HepG2 (cell line): ENCODE data around the gene IFT88. TPM values are rescaled to one million over a fixed set of nuclear protein-coding genes. Genes with fewer than 3 reads are reported as not detected.

Experiments
- ATAC-seq: fragments of 200-7000 bp; cut with Tn5 transposase; 3 replicates; pipeline ENCODE4 v1.9.1; 2020; ENCODE audit warnings: mild to moderate bottlenecking, moderate library complexity
- BruUV-seq: library from RNA; stranded (reverse); fragments of 400-500 nt; replicated peaks from 2 replicates; lab custom pipeline; 2021; lab: Mats Ljungman, UMichigan
- CTCF ChIA-PET: fragments of 300-600 bp; formaldehyde crosslinking; extraction: SDS; loops from one replicate; lab custom pipeline; 2021; ENCODE audit warnings: low total read pairs, inconsistent platforms, low intra/inter-chr PET ratio; lab: Yijun Ruan, JAX
- POLR2A ChIA-PET: fragments of 350-600 bp; sonication (Branson Sonifier 250); formaldehyde crosslinking; loops from one replicate; lab custom pipeline; 2020; ENCODE audit warnings: antibody characterized with exemption, inconsistent platforms; lab: Yijun Ruan, JAX
- DNase-seq: peaks from one replicate; pipeline ENCODE4 v3.0.0-alpha.2; 2015; ENCODE audit warnings: low spot score
- FAIRE-seq: peaks from 3 replicates; lab custom pipeline; 2011; peaks lifted over from hg19 to GRCh38; lab: Jason Lieb, UNC
- H2AFZ ChIP-seq: one replicate; pipeline ENCODE4 v1.6.1; 2011; ENCODE audit warnings: low read length, inconsistent platforms
- H3K27ac ChIP-seq: fragments of 300-600 bp; 3 replicates; pipeline ENCODE4 v1.8.0; 2011; ENCODE audit warnings: mixed run types, mild to moderate bottlenecking, mixed read lengths, low read length, inconsistent platforms; ENCODE audit not compliant: insufficient read depth; ENCODE audit errors: extremely low read length
- H3K27me3 ChIP-seq, 2 experiments: fragments of 200-600 bp in 1 of 2; 2 replicates in 1 of 2; 3 replicates in 1 of 2; pipeline versions ENCODE4 v1.6.0 to v1.8.0; 2011; ENCODE audit warnings: low read length in 2 of 2, mild to moderate bottlenecking in 2 of 2, moderate library complexity in 2 of 2, inconsistent platforms in 1 of 2; ENCODE audit not compliant: insufficient read depth in 2 of 2, control insufficient read depth in 1 of 2
- H3K36me3 ChIP-seq, 2 experiments: fragments of 200-600 bp in 1 of 2; replicated peaks in 1 of 2; 2 replicates in 1 of 2; 3 replicates in 1 of 2; pipeline versions ENCODE4 v1.5.1 to v1.8.0; 2011; ENCODE audit warnings: low read length in 2 of 2, inconsistent platforms in 1 of 2; ENCODE audit not compliant: insufficient read depth in 2 of 2, control insufficient read depth in 1 of 2
- H3K4me1 ChIP-seq: 2 replicates; pipeline ENCODE4 v1.5.1; 2012; ENCODE audit warnings: low read length, inconsistent platforms; ENCODE audit not compliant: insufficient read depth
- H3K4me2 ChIP-seq: 2 replicates; pipeline ENCODE4 v1.6.0; 2011; ENCODE audit warnings: low read depth, low read length, inconsistent platforms
- H3K4me3 ChIP-seq, 3 experiments: fragments of 200-600 bp in 1 of 3; sonication (generic), shearing (Covaris generic) in 1 of 3; replicated peaks in 1 of 3; 2 replicates each; pipeline ENCODE4 v1.5.1; 2011 to 2016; ENCODE audit warnings: low read length in 3 of 3, inconsistent platforms in 2 of 3, low read depth in 2 of 3, mild to moderate bottlenecking in 2 of 3, control low read depth in 1 of 3, mixed read lengths in 1 of 3; ENCODE audit not compliant: insufficient read depth in 1 of 3
- H3K79me2 ChIP-seq: one replicate; pipeline ENCODE4 v1.6.1; 2011; ENCODE audit warnings: low read length, inconsistent platforms; ENCODE audit not compliant: insufficient read depth
- H3K9ac ChIP-seq: 2 replicates; pipeline ENCODE4 v1.6.0; 2011; ENCODE audit warnings: mild to moderate bottlenecking, low read depth, low read length, inconsistent platforms; ENCODE audit not compliant: insufficient read depth
- H3K9me3 ChIP-seq: 2 replicates; pipeline ENCODE4 v1.5.1; 2012; ENCODE audit warnings: mild to moderate bottlenecking, low read length
- H4K20me1 ChIP-seq: 2 replicates; pipeline ENCODE4 v1.6.0; 2011; ENCODE audit warnings: inconsistent platforms, mild to moderate bottlenecking, low read length, moderate library complexity; ENCODE audit not compliant: insufficient read depth
- FOXA1 ChIP-seq, 2 experiments: fragments of 450-650 bp in 1 of 2; sonication (generic) in 1 of 2; formaldehyde crosslinking in 1 of 2; IDR thresholded peaks; 2 replicates each; pipeline versions ENCODE4 v1.4.0 to v1.6.1; 2016 to 2020; ENCODE audit warnings: missing genetic modification reagents in 1 of 2
- HDAC2 ChIP-seq: sonication (generic); formaldehyde crosslinking; IDR thresholded peaks from 2 replicates; pipeline ENCODE4 v1.4.0; 2020; ENCODE audit warnings: missing genetic modification reagents
- HOXA3 ChIP-seq: sonication (generic); formaldehyde crosslinking; IDR thresholded peaks from 2 replicates; pipeline ENCODE4 v1.5.0; 2020; ENCODE audit warnings: missing genetic modification reagents
- KMT2A ChIP-seq: sonication (generic); formaldehyde crosslinking; IDR thresholded peaks from 2 replicates; pipeline ENCODE4 v1.4.0; 2020; ENCODE audit warnings: missing genetic modification reagents
- MAX ChIP-seq: IDR thresholded peaks from 2 replicates; pipeline ENCODE4 v1.6.1; 2012; ENCODE audit warnings: inconsistent platforms
- MBD4 ChIP-seq: IDR thresholded peaks from 2 replicates; pipeline ENCODE4 v1.6.1; 2012; ENCODE audit warnings: low read length, inconsistent platforms, borderline replicate concordance
- MYC ChIP-seq: sonication (generic); formaldehyde crosslinking; IDR thresholded peaks from 2 replicates; pipeline ENCODE4 v1.9.0; 2021; ENCODE audit warnings: missing genetic modification reagents, borderline replicate concordance
- NCOA2 ChIP-seq: sonication (generic); formaldehyde crosslinking; IDR thresholded peaks from 2 replicates; pipeline ENCODE4 v1.8.0; 2022; ENCODE audit warnings: inconsistent platforms
- RBAK ChIP-seq: sonication (generic); formaldehyde crosslinking; IDR thresholded peaks from 2 replicates; pipeline ENCODE4 v1.5.1; 2020; ENCODE audit warnings: mild to moderate bottlenecking, missing genetic modification reagents
- SALL1 ChIP-seq: sonication (generic); formaldehyde crosslinking; IDR thresholded peaks from 2 replicates; pipeline ENCODE4 v1.8.0; 2022; ENCODE audit warnings: mild to moderate bottlenecking, missing genetic modification reagents
- SRF ChIP-seq: IDR thresholded peaks from 2 replicates; pipeline ENCODE4 v1.6.1; 2011; ENCODE audit warnings: mild to moderate bottlenecking, low read depth, low read length, moderate library complexity
- TFE3 ChIP-seq: IDR thresholded peaks from 2 replicates; pipeline ENCODE4 v1.6.1; 2016
- ZMYM2 ChIP-seq: sonication (generic); formaldehyde crosslinking; IDR thresholded peaks from 2 replicates; pipeline ENCODE4 v1.8.0; 2022; ENCODE audit warnings: mild to moderate bottlenecking, missing genetic modification reagents
- ZNF430 ChIP-seq: sonication (generic); formaldehyde crosslinking; IDR thresholded peaks from 2 replicates; pipeline ENCODE4 v1.9.0; 2021; ENCODE audit warnings: mild to moderate bottlenecking, missing genetic modification reagents
- ZNF776 ChIP-seq: sonication (generic); formaldehyde crosslinking; IDR thresholded peaks from 2 replicates; pipeline ENCODE4 v1.4.0; 2020; ENCODE audit warnings: mild to moderate bottlenecking, missing genetic modification reagents
- WGBS: methylation state at CpG from one replicate; pipeline ENCODE4 v1.1.6; 2017; ENCODE audit warnings: low lambda C conversion rate; 5-methylcytosine and 5-hydroxymethylcytosine counted together
- in situ Hi-C: cut with HindIII; loops from 2 replicates; pipeline ENCODE4 v1.10.0; 2017; ENCODE audit warnings: low pct_unique_long_range_greater_than_20kb; ENCODE audit not compliant: extremely low pct_ligation_motif_present
- intact Hi-C: fragments of 100-400 bp; cut with micrococcal nuclease; formaldehyde crosslinking; loops from one replicate; pipeline ENCODE4 v1.10.0; 2022; ENCODE audit not compliant: unreplicated experiment
- polyA plus RNA-seq, 8 experiments: library from polyadenylated mRNA; depleted of rRNA in 3 of 8; stranded (reverse) in 7 of 8; unstranded in 1 of 8; fragments of >200 nt; fragmentation: Illumina TruSeq in 4 of 8; extraction: Trizol in 4 of 8; gene quantifications; 2 replicates each; pipeline versions ENCODE4 v1.2.1 to v1.2.3, GENCODE V29; 2011 to 2016; ENCODE audit warnings: low read depth in 4 of 8, missing spikeins in 1 of 8, mixed read lengths in 1 of 8; ENCODE audit not compliant: insufficient read depth in 1 of 8
- total RNA-seq, 5 experiments: library from RNA; depleted of rRNA; stranded (reverse); fragments of >200 nt; fragmentation: Illumina TruSeq; extraction: Trizol; gene quantifications; 2 replicates each; pipeline ENCODE4 v1.2.3, GENCODE V29; 2016; ENCODE audit warnings: low read depth in 1 of 5
- TF ChIP-seq, protein P1 (sequence below): sonication (generic); formaldehyde crosslinking; IDR thresholded peaks from 2 replicates; pipeline ENCODE4 v1.4.0; 2020; ENCODE audit warnings: missing genetic modification reagents
- TF ChIP-seq, protein P2 (sequence below): IDR thresholded peaks from 2 replicates; pipeline ENCODE4 v1.6.1; 2018; ENCODE audit warnings: missing genetic modification reagents
- TF ChIP-seq, protein P3 (sequence below): IDR thresholded peaks from 2 replicates; pipeline ENCODE4 v1.6.1; 2016; ENCODE audit warnings: missing genetic modification reagents, missing compliant biosample characterization

The IFT88 gene
- total and polyA plus RNA-seq, 2 of the 13 experiments (the other 11 are each of a cell fraction or from before 2014, with no cell fraction given), result 8.4 to 19.9 TPM

- TF ChIP-seq, protein P1, sequence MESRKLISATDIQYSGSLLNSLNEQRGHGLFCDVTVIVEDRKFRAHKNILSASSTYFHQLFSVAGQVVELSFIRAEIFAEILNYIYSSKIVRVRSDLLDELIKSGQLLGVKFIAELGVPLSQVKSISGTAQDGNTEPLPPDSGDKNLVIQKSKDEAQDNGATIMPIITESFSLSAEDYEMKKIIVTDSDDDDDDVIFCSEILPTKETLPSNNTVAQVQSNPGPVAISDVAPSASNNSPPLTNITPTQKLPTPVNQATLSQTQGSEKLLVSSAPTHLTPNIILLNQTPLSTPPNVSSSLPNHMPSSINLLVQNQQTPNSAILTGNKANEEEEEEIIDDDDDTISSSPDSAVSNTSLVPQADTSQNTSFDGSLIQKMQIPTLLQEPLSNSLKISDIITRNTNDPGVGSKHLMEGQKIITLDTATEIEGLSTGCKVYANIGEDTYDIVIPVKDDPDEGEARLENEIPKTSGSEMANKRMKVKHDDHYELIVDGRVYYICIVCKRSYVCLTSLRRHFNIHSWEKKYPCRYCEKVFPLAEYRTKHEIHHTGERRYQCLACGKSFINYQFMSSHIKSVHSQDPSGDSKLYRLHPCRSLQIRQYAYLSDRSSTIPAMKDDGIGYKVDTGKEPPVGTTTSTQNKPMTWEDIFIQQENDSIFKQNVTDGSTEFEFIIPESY (CRISPR knock-in tag), result peak; percentile 86
- no peak for TF ChIP-seq RBAK (CRISPR knock-in tag)
- no peak for TF ChIP-seq ZMYM2 (CRISPR knock-in tag)
These were observed 16.2 kb upstream of the IFT88 start (continued) for GRCh38 chr13:20550799-20551198.

DNA sequence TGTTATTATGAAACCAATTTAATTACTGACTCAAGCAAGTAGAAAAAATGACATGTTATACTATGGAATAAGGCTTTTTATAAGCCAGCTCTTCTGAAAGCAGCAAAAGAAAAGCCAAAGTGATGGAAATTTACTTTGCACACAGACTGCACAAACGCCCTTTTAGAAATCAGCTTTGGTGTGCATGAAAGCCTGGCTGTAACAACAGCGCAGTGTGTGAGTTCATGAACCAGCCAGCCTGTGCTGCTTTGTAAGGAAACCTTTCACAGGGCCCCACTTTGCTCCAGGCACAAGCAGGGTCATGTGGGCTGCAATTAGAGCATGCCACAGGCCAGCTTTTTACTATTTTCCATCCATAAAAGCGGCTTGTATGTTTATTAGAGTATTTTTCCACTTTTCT is 13.6 kb upstream of the IFT88 start:
- POLR2A ChIA-PET, result interaction anchor here (1.4 to 2.1 kb wide), 3 partner anchors 14 to 57 kb away, joined by 3 to 11 read pairs (median 4); partner anchors contain the start of gene IFT88
- Histone ChIP-seq H3K27me3 (no peaks in the 10 kb centered on the region), H3K36me3 (no peaks in the 10 kb centered on the region), H2AFZ (peak overlapping the region; percentile 1), H3K9me3 (no peaks in the 10 kb centered on the region), H3K79me2 (no peaks in the 10 kb centered on the region), H3K4me1 (peaks cover 91% of the 10 kb centered on the region), H3K4me3 (no peak overlapping the region), H3K27ac (peak overlapping the region; percentile 77), H4K20me1 (no peaks in the 10 kb centered on the region), H3K4me2 (peak overlapping the region; percentile 38), H3K9ac (peak overlapping the region; percentile 36; the same call in 1 of the 2 replicates)
- ATAC-seq (peak; percentile 89), DNase-seq (peak; percentile 83), FAIRE-seq (peak; percentile 83)
- no TSS peak for BruUV-seq
- WGBS, result 3% methylated on average over 3 of the region's 3 CpGs
- in situ Hi-C loops, result no loop called here
- CTCF ChIA-PET, result no interaction called here
- intact Hi-C loops, result loop anchor here (5.0 kb wide), 1 partner anchor 56 kb away; no protein-coding TSS in a partner anchor
- TF ChIP-seq KMT2A (CRISPR knock-in tag), result peak; percentile 55; the same call in 1 of the 2 replicates
- peak; percentile 77; the same call in 1 of the 2 replicates for TF ChIP-seq HOXA3 (CRISPR knock-in tag)
- TF ChIP-seq SRF, result no peak
- TF ChIP-seq, protein P2, sequence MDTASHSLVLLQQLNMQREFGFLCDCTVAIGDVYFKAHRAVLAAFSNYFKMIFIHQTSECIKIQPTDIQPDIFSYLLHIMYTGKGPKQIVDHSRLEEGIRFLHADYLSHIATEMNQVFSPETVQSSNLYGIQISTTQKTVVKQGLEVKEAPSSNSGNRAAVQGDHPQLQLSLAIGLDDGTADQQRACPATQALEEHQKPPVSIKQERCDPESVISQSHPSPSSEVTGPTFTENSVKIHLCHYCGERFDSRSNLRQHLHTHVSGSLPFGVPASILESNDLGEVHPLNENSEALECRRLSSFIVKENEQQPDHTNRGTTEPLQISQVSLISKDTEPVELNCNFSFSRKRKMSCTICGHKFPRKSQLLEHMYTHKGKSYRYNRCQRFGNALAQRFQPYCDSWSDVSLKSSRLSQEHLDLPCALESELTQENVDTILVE (CRISPR knock-in tag), result 0 out of 2 replicates have a peak, but pooled peaks have one; percentile 53
- 0 out of 2 replicates have a peak, but pooled peaks have one; percentile 55 for TF ChIP-seq TFE3 (CRISPR knock-in tag)
- TF ChIP-seq SALL1 (CRISPR knock-in tag), result peak; percentile 73
- 0 out of 2 replicates have a peak, but pooled peaks have one; percentile 32 for TF ChIP-seq ZNF430 (CRISPR knock-in tag)
- TF ChIP-seq ZNF776, result no peak
- no peak for TF ChIP-seq FOXA1 (IDR thresholded peaks at IDR 0.05)
- TF ChIP-seq FOXA1 (CRISPR knock-in tag; IDR thresholded peaks at IDR 0.05), result peak; percentile 51; the same call in 1 of the 2 replicates
- TF ChIP-seq NCOA2 (CRISPR knock-in tag), result peak; percentile 36; the same call in 1 of the 2 replicates
- TF ChIP-seq HDAC2 (CRISPR knock-in tag), result peak; percentile 38; the same call in 1 of the 2 replicates
- TF ChIP-seq, protein P3, sequence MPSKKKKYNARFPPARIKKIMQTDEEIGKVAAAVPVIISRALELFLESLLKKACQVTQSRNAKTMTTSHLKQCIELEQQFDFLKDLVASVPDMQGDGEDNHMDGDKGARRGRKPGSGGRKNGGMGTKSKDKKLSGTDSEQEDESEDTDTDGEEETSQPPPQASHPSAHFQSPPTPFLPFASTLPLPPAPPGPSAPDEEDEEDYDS (CRISPR knock-in tag), result peak; percentile 59; the same call in 1 of the 2 replicates
- TF ChIP-seq MAX, result peak; percentile 33; the same call in 1 of the 2 replicates
- TF ChIP-seq MYC, result peak; percentile 64; the same call in 1 of the 2 replicates
- no peak for TF ChIP-seq MBD4
